Measurements from ENCODE around the gene SURF1. TPM values are rescaled to one million over a fixed set of nuclear protein-coding genes. Genes with fewer than 3 reads are reported as not detected.

The SURF1 gene
- 56.1 TPM for total RNA-seq (ENCODE audit: unreplicated experiment)
- long read RNA-seq, transcript SURF1-205 (8 exons, 991 nt), result minor isoform, 10 of 49 reads
- long read RNA-seq, transcript SURF1-201 (9 exons, 1,093 nt), result major isoform, 29 of 49 reads
- long read RNA-seq, partial matches to known transcripts, result 4 of 49 reads
- long read RNA-seq, other reads (novel, unspliced or antisense), result 5 of 49 reads

- TF ChIP-seq, protein P1, sequence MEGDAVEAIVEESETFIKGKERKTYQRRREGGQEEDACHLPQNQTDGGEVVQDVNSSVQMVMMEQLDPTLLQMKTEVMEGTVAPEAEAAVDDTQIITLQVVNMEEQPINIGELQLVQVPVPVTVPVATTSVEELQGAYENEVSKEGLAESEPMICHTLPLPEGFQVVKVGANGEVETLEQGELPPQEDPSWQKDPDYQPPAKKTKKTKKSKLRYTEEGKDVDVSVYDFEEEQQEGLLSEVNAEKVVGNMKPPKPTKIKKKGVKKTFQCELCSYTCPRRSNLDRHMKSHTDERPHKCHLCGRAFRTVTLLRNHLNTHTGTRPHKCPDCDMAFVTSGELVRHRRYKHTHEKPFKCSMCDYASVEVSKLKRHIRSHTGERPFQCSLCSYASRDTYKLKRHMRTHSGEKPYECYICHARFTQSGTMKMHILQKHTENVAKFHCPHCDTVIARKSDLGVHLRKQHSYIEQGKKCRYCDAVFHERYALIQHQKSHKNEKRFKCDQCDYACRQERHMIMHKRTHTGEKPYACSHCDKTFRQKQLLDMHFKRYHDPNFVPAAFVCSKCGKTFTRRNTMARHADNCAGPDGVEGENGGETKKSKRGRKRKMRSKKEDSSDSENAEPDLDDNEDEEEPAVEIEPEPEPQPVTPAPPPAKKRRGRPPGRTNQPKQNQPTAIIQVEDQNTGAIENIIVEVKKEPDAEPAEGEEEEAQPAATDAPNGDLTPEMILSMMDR (IDR thresholded peaks at IDR 0.05; ENCODE audit: partially characterized antibody, unreplicated experiment), result no peak
- H3K4me3 Mint-ChIP-seq (ENCODE audit: unreplicated experiment), result peak within 1 kb of the TSS; percentile 85
- peaks cover 2% of the 10 kb centered on the region for H3K9me3 Mint-ChIP-seq (ENCODE audit: unreplicated experiment)
Observed at GRCh38 chr9:133356391-133357091, at the start of gene SURF1, which contains the start of gene SURF2. SURF1 (minus strand) TSS chr9:133356487; CDS start chr9:133356453, 34 bp downstream. SURF2 (plus strand) TSS chr9:133356550; CDS start chr9:133356593, 43 bp downstream.

DNA sequence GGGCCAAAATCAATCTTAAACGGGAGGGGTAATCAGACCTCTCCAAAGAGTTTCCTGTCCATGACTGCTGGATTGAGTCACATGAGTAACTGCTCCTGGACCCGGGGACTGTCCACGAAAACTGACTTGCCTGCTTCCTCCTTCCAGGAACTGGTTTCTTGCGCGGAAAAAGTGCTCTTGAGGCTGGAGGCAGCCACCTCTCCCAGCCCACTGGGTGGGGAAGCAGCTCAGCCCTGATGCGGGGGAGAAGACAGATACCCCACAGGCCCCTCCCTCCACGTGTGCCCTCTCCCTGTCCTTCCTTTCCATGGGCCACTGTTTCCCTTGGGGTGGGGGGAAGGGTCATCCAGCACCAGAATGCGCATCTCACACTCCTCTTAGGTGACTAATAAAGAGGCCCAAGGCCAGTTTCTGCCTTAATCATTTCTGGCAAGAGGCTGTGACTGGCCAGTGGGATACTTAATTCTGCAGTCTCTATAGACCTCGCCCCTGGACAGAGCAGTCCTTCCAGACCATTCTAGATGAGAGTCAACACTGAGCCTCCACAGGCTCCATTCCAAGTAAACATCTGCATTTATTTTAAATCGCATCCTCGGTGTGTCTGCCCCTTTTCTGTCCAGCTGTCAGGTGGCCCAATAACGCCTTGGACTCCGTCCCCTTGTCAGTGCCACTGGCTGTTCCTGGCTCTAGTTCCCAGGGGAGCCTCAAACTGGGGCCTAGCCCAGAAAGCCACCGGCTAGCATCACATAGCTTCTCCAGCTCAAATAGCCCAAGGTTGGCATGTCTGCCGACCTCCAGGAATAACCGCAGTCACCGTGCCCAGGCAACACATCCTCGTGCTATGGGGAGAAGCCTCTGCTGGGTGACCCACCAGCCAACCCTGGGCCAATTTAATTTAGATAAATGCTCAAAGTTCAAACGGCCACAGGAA, 49.5 kb upstream of the SURF1 start:
- Mint-ChIP-seq H3K27me3 (ENCODE audit: unreplicated experiment) (peaks cover 2% of the 10 kb centered on the region), H3K36me3 (ENCODE audit: unreplicated experiment) (peaks cover 5% of the 10 kb centered on the region), H3K4me1 (ENCODE audit: low read depth, unreplicated experiment) (no peaks in the 10 kb centered on the region), H3K27ac (ENCODE audit: unreplicated experiment) (no peak overlapping the region), H3K4me3 (ENCODE audit: unreplicated experiment) (no peak overlapping the region), H3K9me3 (ENCODE audit: unreplicated experiment) (peaks cover 6% of the 10 kb centered on the region)
- TF ChIP-seq, protein P1 (IDR thresholded peaks at IDR 0.05; ENCODE audit: partially characterized antibody, unreplicated experiment), result no peak
- DNase-seq, result no peak

More at GRCh38 chr9:133356391-133357091, at the start of gene SURF1, which contains the start of gene SURF2:
- peaks cover 3% of the 10 kb centered on the region for H3K36me3 Mint-ChIP-seq (ENCODE audit: unreplicated experiment)
- peaks cover 4% of the 10 kb centered on the region for H3K27me3 Mint-ChIP-seq (ENCODE audit: unreplicated experiment)
- H3K4me1 Mint-ChIP-seq (ENCODE audit: low read depth, unreplicated experiment), result peaks cover 27% of the 10 kb centered on the region
- DNase-seq, result peak; percentile 97
- H3K27ac Mint-ChIP-seq (ENCODE audit: unreplicated experiment), result peak within 1 kb of the TSS; percentile 91

DNA sequence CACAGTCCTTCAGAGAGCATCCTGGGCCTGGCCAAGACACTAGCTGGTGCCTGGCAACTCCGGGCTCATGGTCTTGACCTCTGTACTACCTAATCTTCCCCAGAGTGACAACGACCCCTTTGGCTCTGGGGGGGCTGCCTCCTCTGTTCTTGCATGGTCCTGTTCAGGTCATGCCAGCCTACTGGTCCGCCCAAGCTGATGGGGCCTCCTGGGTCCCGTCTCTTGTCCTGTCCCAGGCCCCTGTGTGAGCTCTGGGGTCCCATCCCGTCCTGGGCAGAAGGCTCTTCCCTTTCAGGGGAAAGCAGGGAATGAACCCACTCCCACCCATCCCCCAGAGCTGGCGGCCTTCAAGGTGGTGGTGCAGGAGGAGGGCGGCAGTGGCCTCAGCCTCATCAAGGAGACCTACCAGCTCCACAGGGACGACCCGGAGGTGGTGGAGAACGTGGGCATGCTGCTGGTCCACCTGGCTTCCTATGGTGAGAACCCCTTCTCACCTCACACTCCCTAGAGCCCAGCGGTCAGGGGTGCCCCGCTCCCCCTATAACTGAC, 48.2 kb upstream of the SURF1 start:
- no peak for DNase-seq
- peaks cover 6% of the 10 kb centered on the region for H3K9me3 Mint-ChIP-seq (ENCODE audit: unreplicated experiment)
- no peak overlapping the region for H3K4me3 Mint-ChIP-seq (ENCODE audit: unreplicated experiment)
- no peaks in the 10 kb centered on the region for H3K36me3 Mint-ChIP-seq (ENCODE audit: unreplicated experiment)
- no peaks in the 10 kb centered on the region for H3K4me1 Mint-ChIP-seq (ENCODE audit: low read depth, unreplicated experiment)
- peaks cover 2% of the 10 kb centered on the region for H3K27me3 Mint-ChIP-seq (ENCODE audit: unreplicated experiment)
- peak overlapping the region; percentile 7 for H3K27ac Mint-ChIP-seq (ENCODE audit: unreplicated experiment)
- TF ChIP-seq, protein P1 (IDR thresholded peaks at IDR 0.05; ENCODE audit: partially characterized antibody, unreplicated experiment), result no peak

DNA sequence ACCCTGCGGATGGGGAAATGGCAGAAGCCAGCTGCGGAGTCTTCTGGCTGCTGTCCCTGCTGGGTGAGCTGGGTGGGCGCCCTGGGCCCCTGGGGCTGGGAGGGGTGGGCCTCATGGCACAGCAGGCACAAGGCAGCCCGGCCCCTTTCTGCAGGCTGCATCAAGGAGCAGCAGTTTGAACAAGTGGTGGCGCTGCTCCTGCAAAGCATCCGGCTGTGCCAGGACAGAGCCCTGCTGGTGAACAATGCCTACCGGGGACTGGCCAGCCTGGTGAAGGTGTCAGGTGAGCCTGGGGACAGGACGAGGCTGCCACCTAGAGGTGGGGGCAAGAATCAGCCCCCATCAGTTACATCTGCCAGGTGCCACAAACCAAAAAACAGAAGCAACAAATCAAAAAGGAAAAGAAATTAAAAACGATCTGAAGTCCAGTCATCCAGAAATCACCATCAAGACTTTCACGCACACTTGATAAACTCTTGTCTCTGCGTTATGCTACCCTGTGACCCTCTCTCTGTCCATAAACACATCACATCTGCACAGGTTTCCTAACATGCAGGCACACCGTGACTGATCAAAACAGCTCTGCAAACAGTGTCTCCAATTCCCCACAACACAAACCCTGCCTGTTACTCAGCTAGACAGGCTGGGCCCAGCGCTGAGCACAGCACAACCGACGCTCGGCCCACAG, 47.6 kb upstream of the SURF1 start:
- peak overlapping the region; percentile 7 for H3K27ac Mint-ChIP-seq (ENCODE audit: unreplicated experiment)
- no peak for DNase-seq
- peaks cover 6% of the 10 kb centered on the region for H3K9me3 Mint-ChIP-seq (ENCODE audit: unreplicated experiment)
- no peaks in the 10 kb centered on the region for H3K36me3 Mint-ChIP-seq (ENCODE audit: unreplicated experiment)
- no peaks in the 10 kb centered on the region for H3K4me1 Mint-ChIP-seq (ENCODE audit: low read depth, unreplicated experiment)
- peaks cover 4% of the 10 kb centered on the region for H3K27me3 Mint-ChIP-seq (ENCODE audit: unreplicated experiment)
- TF ChIP-seq, protein P1 (IDR thresholded peaks at IDR 0.05; ENCODE audit: partially characterized antibody, unreplicated experiment), result peak; percentile 53
- no peak overlapping the region for H3K4me3 Mint-ChIP-seq (ENCODE audit: unreplicated experiment)
